Panc1 (cell line): ENCODE data around the gene CCSAP. TPM values are rescaled to one million over a fixed set of nuclear protein-coding genes. Genes with fewer than 3 reads are reported as not detected.
"Not testable (repeated sequence)": the region's sequence is repeated elsewhere in the genome, so short reads cannot be mapped to it uniquely, and the experiment has no call there.

Experiments
- ATAC-seq: fragments of 200-7000 bp; cut with Tn5 transposase; 2 replicates; pipeline ENCODE4 v1.9.1; 2020; ENCODE audit warnings: mild to moderate bottlenecking, moderate library complexity
- BruUV-seq: library from RNA; stranded (reverse); fragments of 400-500 nt; replicated peaks from 2 replicates; lab custom pipeline; 2021; lab: Mats Ljungman, UMichigan
- CTCF ChIA-PET: fragments of 300-600 bp; sonication (Branson Sonifier 250); formaldehyde crosslinking; loops from one replicate; lab custom pipeline; 2022; ENCODE audit warnings: antibody characterized with exemption; lab: Charles Lee
- POLR2A ChIA-PET: fragments of 300-600 bp; sonication (Branson Sonifier 250); formaldehyde crosslinking; loops from one replicate; lab custom pipeline; 2022; ENCODE audit warnings: antibody characterized with exemption; lab: Charles Lee
- DNase-seq: peaks from one replicate; pipeline ENCODE4 v3.0.0-alpha.2; 2010; ENCODE audit warnings: low read depth, low spot score
- H3K27ac ChIP-seq: 2 replicates; pipeline ENCODE4 v1.5.1; 2011; ENCODE audit warnings: mild to moderate bottlenecking, low read length, inconsistent platforms
- H3K27me3 ChIP-seq: fragments of 200-500 bp; sonication (Bioruptor generic); 2 replicates; pipeline ENCODE4 v1.6.0; 2014; ENCODE audit warnings: low read length, inconsistent platforms; ENCODE audit not compliant: control insufficient read depth, insufficient read depth
- H3K36me3 ChIP-seq: fragments of 200-500 bp; sonication (Bioruptor generic); 2 replicates; pipeline ENCODE4 v1.5.1; 2014; ENCODE audit warnings: inconsistent platforms, mild to moderate bottlenecking, low read length, moderate library complexity; ENCODE audit not compliant: control insufficient read depth, insufficient read depth
- H3K4me1 ChIP-seq: 2 replicates; pipeline ENCODE4 v1.5.1; 2011; ENCODE audit warnings: inconsistent platforms, mild to moderate bottlenecking, low read length, moderate library complexity; ENCODE audit not compliant: control insufficient read depth, insufficient read depth
- H3K4me3 ChIP-seq, 2 experiments: 2 replicates each; pipeline ENCODE4 v1.5.1; 2011 to 2012; ENCODE audit warnings: low read depth in 2 of 2, low read length in 2 of 2, mild to moderate bottlenecking in 2 of 2, inconsistent platforms in 1 of 2, moderate library complexity in 1 of 2
- H3K9me3 ChIP-seq: fragments of 200-500 bp; sonication (Bioruptor generic); 2 replicates; pipeline ENCODE4 v1.5.1; 2014; ENCODE audit warnings: low read depth, mild to moderate bottlenecking, inconsistent platforms, low read length, moderate library complexity; ENCODE audit not compliant: control insufficient read depth, insufficient read depth
- POLR2AphosphoS5 ChIP-seq: IDR thresholded peaks from 2 replicates; pipeline ENCODE4 v1.6.1; 2012; ENCODE audit warnings: mild to moderate bottlenecking, low read depth, low read length, moderate library complexity
- SIN3A ChIP-seq: IDR thresholded peaks from 2 replicates; pipeline ENCODE4 v1.6.1; 2012; ENCODE audit warnings: low read depth, mild to moderate bottlenecking, low read length, moderate library complexity, borderline replicate concordance; ENCODE audit not compliant: insufficient read depth
- TCF7L2 ChIP-seq: IDR thresholded peaks from 2 replicates; pipeline ENCODE4 v1.6.1; 2011; ENCODE audit warnings: mild to moderate bottlenecking, low read depth, low read length, inconsistent platforms
- in situ Hi-C: cut with HindIII; loops from 2 replicates; pipeline ENCODE4 v1.10.0; 2016; ENCODE audit warnings: low sequenced_read_pairs, low pct_unique_long_range_greater_than_20kb
- intact Hi-C: fragments of 100-400 bp; cut with micrococcal nuclease; formaldehyde crosslinking; loops from one replicate; pipeline ENCODE4 v1.10.0; 2022; ENCODE audit not compliant: unreplicated experiment
- total RNA-seq: library from RNA; stranded (reverse); gene quantifications from one replicate; pipeline ENCODE4 v1.2.1, GENCODE V29; 2021; ENCODE audit not compliant: unreplicated experiment
- TF ChIP-seq, protein P1 (sequence below): fragments of 450-650 bp; IDR thresholded peaks from 2 replicates; pipeline ENCODE4 v1.5.1; 2017; ENCODE audit warnings: mild to moderate bottlenecking
- TF ChIP-seq, protein P2 (sequence below), 2 experiments: IDR thresholded peaks; 2 replicates each; pipeline ENCODE4 v1.6.1; 2011 to 2012; ENCODE audit warnings: low read depth in 2 of 2, control low read depth in 1 of 2, low read length in 1 of 2, mild to moderate bottlenecking in 1 of 2, moderate library complexity in 1 of 2; ENCODE audit not compliant: insufficient read depth in 1 of 2

Gene CCSAP
- total RNA-seq, 1 experiment from 2014 or later: 11.6 TPM

DNA sequence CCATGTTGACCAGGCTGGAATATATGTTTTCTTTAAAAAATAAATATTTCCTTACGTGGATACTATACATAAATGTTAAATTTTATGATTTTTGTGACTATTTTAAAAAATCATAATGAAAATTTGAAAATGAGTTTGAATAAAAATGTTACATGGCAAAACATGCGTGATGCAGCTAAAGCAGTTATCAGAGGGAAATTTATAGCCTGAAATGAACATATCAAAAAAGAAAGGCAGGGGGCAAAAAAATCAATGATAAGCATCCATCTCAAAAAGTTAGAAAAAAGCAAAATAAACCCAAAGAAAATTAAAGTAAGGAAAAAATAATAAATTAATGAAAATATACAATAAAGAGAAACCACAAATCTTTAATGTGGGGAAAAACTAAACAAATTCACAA is 8.6 kb downstream of the CCSAP start:
- no peak overlapping the region for H3K27ac ChIP-seq
- no peak for DNase-seq
- ChIA-PET POLR2A (no interaction called here), CTCF (no interaction called here)
- no peak overlapping the region for H3K4me3 ChIP-seq
- TF ChIP-seq, protein P1, sequence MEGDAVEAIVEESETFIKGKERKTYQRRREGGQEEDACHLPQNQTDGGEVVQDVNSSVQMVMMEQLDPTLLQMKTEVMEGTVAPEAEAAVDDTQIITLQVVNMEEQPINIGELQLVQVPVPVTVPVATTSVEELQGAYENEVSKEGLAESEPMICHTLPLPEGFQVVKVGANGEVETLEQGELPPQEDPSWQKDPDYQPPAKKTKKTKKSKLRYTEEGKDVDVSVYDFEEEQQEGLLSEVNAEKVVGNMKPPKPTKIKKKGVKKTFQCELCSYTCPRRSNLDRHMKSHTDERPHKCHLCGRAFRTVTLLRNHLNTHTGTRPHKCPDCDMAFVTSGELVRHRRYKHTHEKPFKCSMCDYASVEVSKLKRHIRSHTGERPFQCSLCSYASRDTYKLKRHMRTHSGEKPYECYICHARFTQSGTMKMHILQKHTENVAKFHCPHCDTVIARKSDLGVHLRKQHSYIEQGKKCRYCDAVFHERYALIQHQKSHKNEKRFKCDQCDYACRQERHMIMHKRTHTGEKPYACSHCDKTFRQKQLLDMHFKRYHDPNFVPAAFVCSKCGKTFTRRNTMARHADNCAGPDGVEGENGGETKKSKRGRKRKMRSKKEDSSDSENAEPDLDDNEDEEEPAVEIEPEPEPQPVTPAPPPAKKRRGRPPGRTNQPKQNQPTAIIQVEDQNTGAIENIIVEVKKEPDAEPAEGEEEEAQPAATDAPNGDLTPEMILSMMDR: no peak
- TF ChIP-seq TCF7L2 (no peak), SIN3A (no peak), POLR2AphosphoS5 (no peak)
- TF ChIP-seq, protein P2, sequence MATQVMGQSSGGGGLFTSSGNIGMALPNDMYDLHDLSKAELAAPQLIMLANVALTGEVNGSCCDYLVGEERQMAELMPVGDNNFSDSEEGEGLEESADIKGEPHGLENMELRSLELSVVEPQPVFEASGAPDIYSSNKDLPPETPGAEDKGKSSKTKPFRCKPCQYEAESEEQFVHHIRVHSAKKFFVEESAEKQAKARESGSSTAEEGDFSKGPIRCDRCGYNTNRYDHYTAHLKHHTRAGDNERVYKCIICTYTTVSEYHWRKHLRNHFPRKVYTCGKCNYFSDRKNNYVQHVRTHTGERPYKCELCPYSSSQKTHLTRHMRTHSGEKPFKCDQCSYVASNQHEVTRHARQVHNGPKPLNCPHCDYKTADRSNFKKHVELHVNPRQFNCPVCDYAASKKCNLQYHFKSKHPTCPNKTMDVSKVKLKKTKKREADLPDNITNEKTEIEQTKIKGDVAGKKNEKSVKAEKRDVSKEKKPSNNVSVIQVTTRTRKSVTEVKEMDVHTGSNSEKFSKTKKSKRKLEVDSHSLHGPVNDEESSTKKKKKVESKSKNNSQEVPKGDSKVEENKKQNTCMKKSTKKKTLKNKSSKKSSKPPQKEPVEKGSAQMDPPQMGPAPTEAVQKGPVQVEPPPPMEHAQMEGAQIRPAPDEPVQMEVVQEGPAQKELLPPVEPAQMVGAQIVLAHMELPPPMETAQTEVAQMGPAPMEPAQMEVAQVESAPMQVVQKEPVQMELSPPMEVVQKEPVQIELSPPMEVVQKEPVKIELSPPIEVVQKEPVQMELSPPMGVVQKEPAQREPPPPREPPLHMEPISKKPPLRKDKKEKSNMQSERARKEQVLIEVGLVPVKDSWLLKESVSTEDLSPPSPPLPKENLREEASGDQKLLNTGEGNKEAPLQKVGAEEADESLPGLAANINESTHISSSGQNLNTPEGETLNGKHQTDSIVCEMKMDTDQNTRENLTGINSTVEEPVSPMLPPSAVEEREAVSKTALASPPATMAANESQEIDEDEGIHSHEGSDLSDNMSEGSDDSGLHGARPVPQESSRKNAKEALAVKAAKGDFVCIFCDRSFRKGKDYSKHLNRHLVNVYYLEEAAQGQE (IDR thresholded peaks at IDR 0.05; ENCODE audit: insufficient read depth in 1 of 2, low read depth in 2 of 2, low read length in 1 of 2): no peak
- in situ Hi-C loops: no loop called here
- H3K9me3 ChIP-seq: peaks cover 8% of the 10 kb centered on the region; the same call in 1 of the 2 replicates
- ATAC-seq: no peak
- peaks cover 7% of the 10 kb centered on the region; the same call in 1 of the 2 replicates for H3K4me1 ChIP-seq
- intact Hi-C loops: no loop called here
- H3K27me3 ChIP-seq: no peaks in the 10 kb centered on the region
- BruUV-seq: no TSS peak
- H3K36me3 ChIP-seq: no peaks in the 10 kb centered on the region

DNA sequence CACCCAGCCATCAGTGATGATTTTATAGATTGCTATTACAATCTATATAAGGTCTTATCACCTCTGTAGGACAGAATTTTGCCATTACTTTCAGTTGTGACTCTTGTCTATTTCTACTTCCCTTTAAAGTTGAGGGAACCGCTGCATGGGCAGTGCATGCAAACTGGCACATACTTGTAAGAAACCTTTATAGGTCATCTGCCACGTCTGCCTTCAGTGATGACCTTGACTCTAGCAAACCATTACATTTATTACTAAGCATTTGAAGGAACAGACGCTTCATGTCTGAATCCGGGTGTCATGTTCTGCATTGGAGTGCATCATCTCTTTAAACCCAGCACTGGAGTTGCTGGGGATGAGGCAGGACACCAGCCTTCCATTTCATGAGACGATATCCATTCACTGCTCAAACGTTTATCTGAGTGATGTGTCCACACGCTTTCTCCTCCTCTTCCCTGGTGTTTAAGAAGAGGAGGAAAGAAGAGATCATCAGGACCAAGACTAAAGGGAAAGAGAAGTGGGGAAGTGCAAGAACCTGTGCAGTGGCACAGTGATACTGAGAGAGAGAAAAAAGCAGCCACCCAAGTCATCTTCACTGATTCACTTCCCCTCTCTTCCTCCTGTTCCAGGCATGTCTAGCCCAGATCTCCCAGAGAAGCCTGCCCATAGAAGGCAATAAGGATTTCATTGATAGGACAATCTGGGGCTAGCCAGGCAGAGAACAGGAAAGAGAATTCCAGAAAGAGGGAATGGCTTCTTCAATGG is 14.1 kb downstream of the CCSAP start:
- in situ Hi-C loops (no loop called here), intact Hi-C loops (no loop called here)
- Histone ChIP-seq H3K9me3 (no peaks in the 10 kb centered on the region), H3K36me3 (0 out of 2 replicates have a peak, but pooled peaks cover 5% of the 10 kb centered on the region), H3K4me1 (no peaks in the 10 kb centered on the region), H3K27me3 (no peaks in the 10 kb centered on the region), H3K27ac (no peak overlapping the region), H3K4me3 (no peak overlapping the region)
- no TSS peak for BruUV-seq
- ChIA-PET CTCF (no interaction called here), POLR2A (no interaction called here)
- DNase-seq: no peak
- TF ChIP-seq TCF7L2 (no peak), SIN3A (no peak), POLR2AphosphoS5 (no peak)
- TF ChIP-seq, protein P1: no peak
- TF ChIP-seq, protein P2 (IDR thresholded peaks at IDR 0.05; ENCODE audit: insufficient read depth in 1 of 2, low read depth in 2 of 2, low read length in 1 of 2): no peak
- no peak for ATAC-seq

DNA sequence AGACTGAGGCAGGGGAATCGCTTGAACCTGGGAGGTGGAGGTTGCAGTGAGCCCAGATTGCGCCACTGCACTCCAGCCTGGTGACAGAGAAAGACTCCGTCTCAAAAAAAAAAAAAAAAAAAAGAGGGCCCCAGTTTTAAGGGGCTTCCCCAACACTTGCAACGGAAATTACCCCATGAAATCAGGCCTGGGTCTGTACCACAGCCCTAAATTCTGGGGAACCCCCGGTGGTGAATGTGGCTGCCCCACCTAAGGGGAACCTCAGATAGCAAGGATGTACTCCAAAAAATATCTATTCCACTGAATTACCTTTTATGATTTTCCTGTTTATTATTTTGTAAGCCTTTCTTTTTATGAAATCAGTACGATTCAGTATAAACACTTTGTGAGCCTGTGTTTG is 15.1 kb downstream of the CCSAP start:
- POLR2A ChIA-PET, H3K9me3 ChIP-seq, H3K4me3 ChIP-seq, in situ Hi-C loops, H3K4me1 ChIP-seq, CTCF ChIA-PET, DNase-seq, BruUV-seq, ATAC-seq, H3K27ac ChIP-seq, H3K27me3 ChIP-seq, intact Hi-C loops: not testable (repeated sequence)
- peaks cover 12% of the 10 kb centered on the region for H3K36me3 ChIP-seq
